GM21576 (cell line): ENCODE results near the gene SNX22.

Experiments used
- ATAC-seq: cut with Tn5 transposase; IDR thresholded peaks from one replicate; pipeline ENCODE4 v1.9.1; 2021; ENCODE audit warnings: mild to moderate bottlenecking, moderate library complexity; ENCODE audit not compliant: unreplicated experiment

The SNX22 gene

GRCh38 chr15:64193971-64194370 lies 42.4 kb downstream of the SNX22 start:
- no peak for ATAC-seq

GRCh38 chr15:64197425-64197824 lies 45.9 kb downstream of the SNX22 start:
- no peak for ATAC-seq

- no peak for ATAC-seq
These were observed 53.7 kb downstream of the SNX22 start for GRCh38 chr15:64205202-64205601.
